Choroid plexus epithelial cell (primary cell): Measurements from ENCODE around the gene MTERF4.

Experiments
- DNase-seq: peaks from one replicate; pipeline ENCODE4 v3.0.0-alpha.2; 2010; ENCODE audit warnings: low read depth
- H3K4me3 ChIP-seq: 2 replicates; pipeline ENCODE4 v1.5.1; 2011; ENCODE audit warnings: low read depth, mild to moderate bottlenecking, control low read depth, low read length, moderate library complexity
- CTCF ChIP-seq: conservative IDR thresholded peaks from 2 replicates; pipeline ENCODE4 v1.5.1; 2011; ENCODE audit warnings: low read depth, mild to moderate bottlenecking, control low read depth, inconsistent platforms, low read length, moderate library complexity

The MTERF4 gene

GRCh38 chr2:241128266-241128665 lies 26.2 kb upstream of the MTERF4 start:
- H3K4me3 ChIP-seq = no peak overlapping the region
- no peak for DNase-seq
- no peak for TF ChIP-seq CTCF

- TF ChIP-seq CTCF = no peak
- no peak overlapping the region for H3K4me3 ChIP-seq
- no peak for DNase-seq
Observed at GRCh38 chr2:241126771-241127202, 24.7 kb upstream of the MTERF4 start.

GRCh38 chr2:241126201-241126611 lies 24.1 kb upstream of the MTERF4 start:
- no peak overlapping the region for H3K4me3 ChIP-seq
- DNase-seq = no peak
- TF ChIP-seq CTCF = no peak

GRCh38 chr2:241125626-241126025 lies 23.5 kb upstream of the MTERF4 start:
- DNase-seq = no peak
- no peak overlapping the region for H3K4me3 ChIP-seq

GRCh38 chr2:241123816-241124536 lies 21.9 kb upstream of the MTERF4 start:
- H3K4me3 ChIP-seq = no peak overlapping the region
- DNase-seq = no peak
- no peak for TF ChIP-seq CTCF

More at GRCh38 chr2:241125626-241126025, 23.5 kb upstream of the MTERF4 start:
- TF ChIP-seq CTCF = no peak

GRCh38 chr2:241122376-241123002 lies 20.4 kb upstream of the MTERF4 start:
- no peak for DNase-seq
- no peak overlapping the region for H3K4me3 ChIP-seq
- TF ChIP-seq CTCF = no peak

GRCh38 chr2:241121008-241121407 lies 18.9 kb upstream of the MTERF4 start:
- no peak for TF ChIP-seq CTCF
- DNase-seq = peak; percentile 76
- H3K4me3 ChIP-seq = no peak overlapping the region
